Suprapubic skin (tissue), 4 donors: ENCODE results near the gene SEC14L1. TPM values are rescaled to one million over a fixed set of nuclear protein-coding genes. Genes with fewer than 3 reads are reported as not detected.

Experiments
- DNase-seq, 2 donors: peaks; one replicate each; pipeline ENCODE4 v3.0.0-alpha.2; 2019; ENCODE audit warnings: low spot score in 2 of 2
- H3K27ac ChIP-seq: fragments of 200-600 bp; sonication (generic); one replicate; pipeline ENCODE4 v1.5.1; 2019
- H3K27me3 ChIP-seq: fragments of 200-600 bp; sonication (generic); one replicate; pipeline ENCODE4 v1.5.1; 2019
- H3K36me3 ChIP-seq: fragments of 200-600 bp; sonication (generic); one replicate; pipeline ENCODE4 v1.5.1; 2019
- H3K4me1 ChIP-seq: fragments of 200-600 bp; sonication (generic); one replicate; pipeline ENCODE4 v1.5.1; 2019
- H3K4me3 ChIP-seq: fragments of 200-600 bp; sonication (generic); one replicate; pipeline ENCODE4 v1.5.1; 2019; ENCODE audit warnings: mild to moderate bottlenecking
- H3K9me3 ChIP-seq: fragments of 200-600 bp; sonication (generic); one replicate; pipeline ENCODE4 v1.5.1; 2019
- CTCF ChIP-seq, 2 donors: fragments of 200-600 bp in 1 of 2; fragments of 450-650 bp in 1 of 2; sonication (generic) in 1 of 2; IDR thresholded peaks; one replicate each; pipeline ENCODE4 v1.5.1; 2016 to 2019; ENCODE audit warnings: antibody characterized with exemption in 2 of 2, mild to moderate bottlenecking in 1 of 2, moderate library complexity in 1 of 2
- EP300 ChIP-seq: sonication (generic); formaldehyde crosslinking; IDR thresholded peaks from one replicate; pipeline ENCODE4 v1.6.1; 2017; ENCODE audit warnings: antibody characterized with exemption
- POLR2A ChIP-seq, 2 donors: fragments of 450-650 bp; IDR thresholded peaks; one replicate each; pipeline ENCODE4 v1.6.1; 2017; ENCODE audit warnings: antibody characterized with exemption in 2 of 2, mild to moderate bottlenecking in 2 of 2, moderate library complexity in 2 of 2
- POLR2AphosphoS5 ChIP-seq, 3 donors: sonication (generic); formaldehyde crosslinking; IDR thresholded peaks; one replicate each; pipeline ENCODE4 v1.6.1; 2017; ENCODE audit warnings: antibody characterized with exemption in 3 of 3
- WGBS: methylation state at CpG from one replicate; pipeline ENCODE4 v1.1.5; 2018; 5-methylcytosine and 5-hydroxymethylcytosine counted together
- total RNA-seq, 4 donors: library from RNA; depleted of rRNA; stranded (reverse); fragments of >200 nt; gene quantifications; one replicate each; pipeline ENCODE4 v1.1.0, GENCODE V29; 2016

SEC14L1 gene
- total RNA-seq, 4 donors from 2014 or later: 35.5 to 87.3 (median 51.6) TPM

- H3K27me3 ChIP-seq: no peaks in the 10 kb centered on the region
- H3K27ac ChIP-seq: no peak overlapping the region
- 93% methylated on average over 17 of the region's 17 CpGs for WGBS
- H3K4me1 ChIP-seq: peaks cover 31% of the 10 kb centered on the region
- DNase-seq: no peak
- no peak overlapping the region for H3K4me3 ChIP-seq
- no peak for TF ChIP-seq POLR2AphosphoS5 (IDR thresholded peaks at IDR 0.05)
- TF ChIP-seq EP300: no peak
- TF ChIP-seq POLR2A (IDR thresholded peaks at IDR 0.05): no peak
- no peaks in the 10 kb centered on the region for H3K9me3 ChIP-seq
- H3K36me3 ChIP-seq: no peaks in the 10 kb centered on the region
These were observed 21.2 kb downstream of the SEC14L1 start for GRCh38 chr17:77161953-77162352.

- Histone ChIP-seq H3K36me3 (no peaks in the 10 kb centered on the region), H3K27me3 (no peaks in the 10 kb centered on the region), H3K9me3 (peaks cover 6% of the 10 kb centered on the region), H3K4me3 (no peak overlapping the region), H3K27ac (no peak overlapping the region), H3K4me1 (peaks cover 31% of the 10 kb centered on the region)
- no peak for DNase-seq
- WGBS: 78% methylated on average over 10 of the region's 10 CpGs
- TF ChIP-seq EP300 (no peak), CTCF (IDR thresholded peaks at IDR 0.05) (no peak), POLR2A (IDR thresholded peaks at IDR 0.05) (no peak), POLR2AphosphoS5 (IDR thresholded peaks at IDR 0.05) (no peak)
These were observed 22.2 kb downstream of the SEC14L1 start for GRCh38 chr17:77163001-77163400.

GRCh38 chr17:77163511-77164280 is 22.9 kb downstream of the SEC14L1 start:
- DNase-seq: no peak
- Histone ChIP-seq H3K36me3 (no peaks in the 10 kb centered on the region), H3K4me3 (no peak overlapping the region), H3K4me1 (peaks cover 31% of the 10 kb centered on the region), H3K27ac (no peak overlapping the region), H3K9me3 (peaks cover 11% of the 10 kb centered on the region), H3K27me3 (no peaks in the 10 kb centered on the region)
- TF ChIP-seq EP300: no peak
- no peak for TF ChIP-seq CTCF (IDR thresholded peaks at IDR 0.05)
- no peak for TF ChIP-seq POLR2A (IDR thresholded peaks at IDR 0.05)
- TF ChIP-seq POLR2AphosphoS5 (IDR thresholded peaks at IDR 0.05): no peak
- 80% methylated on average over 17 of the region's 17 CpGs for WGBS

GRCh38 chr17:77164483-77165091 is 23.8 kb downstream of the SEC14L1 start:
- WGBS: 65% methylated on average over 7 of the region's 7 CpGs
- Histone ChIP-seq H3K36me3 (no peaks in the 10 kb centered on the region), H3K27ac (no peak overlapping the region), H3K27me3 (no peaks in the 10 kb centered on the region), H3K4me1 (peaks cover 31% of the 10 kb centered on the region), H3K4me3 (no peak overlapping the region), H3K9me3 (peaks cover 11% of the 10 kb centered on the region)
- TF ChIP-seq EP300 (no peak), CTCF (IDR thresholded peaks at IDR 0.05) (no peak), POLR2AphosphoS5 (IDR thresholded peaks at IDR 0.05) (no peak), POLR2A (IDR thresholded peaks at IDR 0.05) (no peak)
- DNase-seq: no peak

GRCh38 chr17:77165577-77165976 is 24.8 kb downstream of the SEC14L1 start:
- TF ChIP-seq POLR2AphosphoS5 (IDR thresholded peaks at IDR 0.05) (no peak), EP300 (no peak), POLR2A (IDR thresholded peaks at IDR 0.05) (no peak), CTCF (IDR thresholded peaks at IDR 0.05) (no peak)
- Histone ChIP-seq H3K4me3 (no peak overlapping the region), H3K36me3 (no peaks in the 10 kb centered on the region), H3K9me3 (peaks cover 11% of the 10 kb centered on the region), H3K4me1 (peaks cover 24% of the 10 kb centered on the region), H3K27ac (no peak overlapping the region), H3K27me3 (no peaks in the 10 kb centered on the region)
- 35% methylated on average over 1 of the region's 1 CpG for WGBS
- DNase-seq: no peak
